Non-pigmented ciliary epithelial cell (primary cell): ENCODE measurements around the gene HNRNPF.

Source experiments
- DNase-seq: peaks from one replicate; pipeline ENCODE4 v3.0.0-alpha.2; 2010; ENCODE audit warnings: low read depth

The HNRNPF gene

DNA sequence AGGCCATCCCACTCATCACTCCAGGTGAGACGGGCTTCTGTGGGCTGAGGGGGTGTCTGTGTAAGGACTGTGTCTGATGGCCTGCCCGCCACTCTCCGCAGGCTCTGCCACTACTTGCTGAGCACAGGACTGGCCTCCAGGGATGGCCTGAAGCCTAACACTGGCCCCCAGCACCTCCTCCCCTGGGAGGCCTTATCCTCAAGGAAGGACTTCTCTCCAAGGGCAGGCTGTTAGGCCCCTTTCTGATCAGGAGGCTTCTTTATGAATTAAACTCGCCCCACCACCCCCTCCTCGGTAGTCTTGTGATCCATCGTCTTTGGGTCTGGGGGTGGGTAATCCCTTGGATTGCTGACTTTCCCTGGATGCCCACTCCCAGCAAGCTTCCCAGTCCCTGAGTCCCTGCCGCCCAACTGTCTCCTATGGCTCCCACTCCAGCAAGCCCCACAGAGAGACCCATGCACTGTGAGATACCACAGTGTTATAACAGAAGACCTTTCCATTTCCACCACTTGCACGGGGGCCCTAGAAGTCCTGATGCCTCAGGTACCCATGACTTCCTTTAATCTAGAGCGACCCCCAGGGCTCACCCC, 32.8 kb downstream of the HNRNPF start:
- DNase-seq: no peak

DNA sequence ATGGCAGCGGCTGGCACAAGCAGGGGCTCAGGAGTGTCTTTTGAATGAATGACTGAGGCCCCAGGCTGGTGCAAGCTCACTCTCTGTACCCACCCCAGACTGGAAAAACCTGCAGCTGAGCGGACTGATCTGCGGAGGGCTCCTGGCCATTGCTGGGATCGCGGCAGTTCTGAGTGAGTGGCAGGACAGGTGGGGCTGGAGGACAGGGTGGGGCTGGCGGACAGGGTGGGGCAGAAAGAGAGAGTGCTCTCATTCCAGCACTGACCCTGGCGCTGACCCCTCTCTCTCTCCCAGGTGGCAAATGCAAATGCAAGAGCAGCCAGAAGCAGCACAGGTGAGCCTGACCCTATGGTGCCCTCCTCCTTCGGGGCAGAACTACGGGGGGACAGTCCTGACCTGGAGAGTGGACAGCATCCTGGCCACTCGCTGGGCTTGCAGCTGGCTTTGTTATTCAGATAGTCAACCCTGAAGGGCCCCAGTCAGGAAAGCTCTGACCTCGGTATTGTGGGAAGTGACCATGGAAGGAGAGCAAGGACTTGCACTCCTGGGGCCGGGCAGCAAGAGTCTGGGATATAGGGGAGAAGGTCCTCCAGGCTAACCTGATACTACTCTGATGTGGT, 33.5 kb downstream of the HNRNPF start:
- no peak for DNase-seq

DNA sequence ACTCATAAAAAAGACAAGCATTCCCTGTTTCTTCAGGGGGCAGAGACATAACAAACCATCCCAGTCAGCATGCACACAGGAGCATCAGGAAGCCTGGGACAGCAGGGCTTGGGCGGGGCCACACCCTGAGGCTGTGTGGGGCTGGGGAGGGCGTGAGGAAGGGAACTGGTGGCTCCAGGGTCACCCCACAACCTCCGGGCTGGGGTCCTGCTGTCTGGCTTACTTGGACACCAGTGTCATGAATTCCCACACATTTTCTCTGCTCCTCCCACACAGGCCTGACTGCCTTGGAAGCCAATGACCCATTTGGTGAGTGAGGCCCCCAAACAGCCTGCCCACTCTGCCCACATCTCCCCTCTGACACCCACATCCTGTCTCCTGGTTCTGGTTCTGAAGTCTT, 34.8 kb downstream of the HNRNPF start:
- no peak for DNase-seq

DNA sequence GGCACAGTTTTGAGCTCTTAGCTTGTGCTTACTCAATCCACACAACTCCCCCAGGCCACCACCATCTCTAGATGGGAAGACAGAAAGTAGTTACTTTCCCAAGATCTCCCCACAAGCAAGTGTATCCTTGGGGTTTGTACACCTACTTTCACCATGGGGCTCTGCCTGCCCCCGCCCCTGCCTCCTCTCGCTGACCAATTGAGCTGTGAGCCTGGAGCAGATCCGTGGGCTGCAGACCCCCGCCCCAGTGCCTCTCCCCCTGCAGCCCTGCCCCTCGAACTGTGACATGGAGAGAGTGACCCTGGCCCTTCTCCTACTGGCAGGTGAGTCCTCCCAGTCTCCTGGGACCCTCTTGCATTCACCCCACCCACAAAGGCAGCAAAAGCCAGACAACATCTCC, 35.5 kb downstream of the HNRNPF start:
- DNase-seq: no peak

DNA sequence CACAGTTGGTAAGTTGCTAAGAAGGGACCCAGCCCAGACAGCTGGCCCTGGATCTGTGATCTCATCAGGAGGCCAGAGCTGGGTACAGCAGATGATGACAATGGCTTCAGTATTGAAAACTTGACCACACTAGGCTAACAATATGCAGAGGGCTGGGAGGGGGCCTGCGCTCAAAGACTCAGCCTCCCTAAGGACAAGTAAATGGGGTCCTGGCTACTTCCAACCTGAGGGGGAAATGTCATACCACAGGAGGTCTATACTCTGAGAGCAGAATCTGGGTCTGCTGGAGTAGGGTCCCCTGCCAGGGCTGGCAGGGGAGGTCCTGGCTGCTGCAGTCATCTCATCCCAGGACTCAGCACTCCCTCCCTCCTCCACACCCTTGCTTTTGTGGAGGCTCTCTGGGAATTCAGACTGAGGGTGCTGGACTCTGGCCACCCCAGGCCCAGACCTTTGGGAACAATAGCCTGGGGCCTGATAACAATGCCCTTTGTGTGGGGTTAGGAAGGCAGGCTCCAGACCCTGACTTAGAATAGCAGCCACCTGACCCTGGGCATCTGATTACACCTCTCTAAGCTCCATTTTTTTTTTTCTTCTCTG, 36.1 kb downstream of the HNRNPF start:
- DNase-seq: no peak

DNA sequence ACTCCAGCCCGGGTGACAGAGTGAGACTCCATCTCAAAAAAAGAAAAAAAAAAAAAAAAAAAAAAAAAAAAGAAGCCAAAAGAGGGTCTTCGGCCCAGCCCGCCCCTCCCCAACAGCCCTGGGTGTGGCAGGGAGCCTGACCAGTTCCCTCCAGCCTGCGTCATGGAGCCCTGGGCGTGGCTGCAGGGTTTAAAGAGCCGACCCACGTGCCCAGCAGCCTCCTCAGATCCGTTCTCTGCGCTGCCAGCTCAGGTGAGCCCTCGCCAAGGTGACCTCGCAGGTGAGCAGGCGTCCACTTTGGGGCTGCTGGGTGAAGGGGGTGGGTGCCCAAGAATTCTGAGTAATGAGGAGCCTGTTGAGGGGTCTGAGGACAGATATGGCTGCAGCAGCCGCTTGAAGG, 37.6 kb downstream of the HNRNPF start, which contains the start of gene FXYD4:
Gene FXYD4 (plus strand): TSS at position 219 of the 400 bp plus-strand sequence. CDS start 2,111 bp downstream, outside the sequence.
- DNase-seq: no peak

DNA sequence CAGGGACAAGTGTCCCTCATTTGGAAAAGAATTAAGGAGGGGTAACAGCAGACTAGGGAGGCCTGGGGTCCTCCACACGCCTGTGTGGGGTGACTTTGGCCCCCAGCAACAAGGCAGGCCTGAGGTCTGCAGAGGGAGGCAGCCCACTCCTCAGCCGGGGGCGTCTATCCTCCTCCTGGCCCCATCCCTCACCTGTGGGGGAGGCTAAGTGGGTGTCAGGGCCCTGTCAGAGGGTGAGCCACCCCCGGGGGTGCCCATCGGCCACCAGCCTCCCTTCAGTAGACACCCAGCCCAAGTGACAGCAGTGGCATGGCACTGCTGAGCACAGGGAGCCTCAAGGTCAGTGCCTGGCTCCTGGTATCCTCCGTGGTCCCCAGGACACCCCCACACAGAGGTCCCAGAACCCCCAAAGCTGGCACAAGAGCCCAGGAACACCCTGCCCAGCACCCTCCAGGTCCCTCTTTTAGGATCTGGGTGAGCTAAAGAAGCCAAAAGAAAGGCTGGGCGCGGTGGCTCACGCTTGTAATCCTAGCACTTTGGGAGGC, 38.2 kb downstream of the HNRNPF start:
- no peak for DNase-seq

DNA sequence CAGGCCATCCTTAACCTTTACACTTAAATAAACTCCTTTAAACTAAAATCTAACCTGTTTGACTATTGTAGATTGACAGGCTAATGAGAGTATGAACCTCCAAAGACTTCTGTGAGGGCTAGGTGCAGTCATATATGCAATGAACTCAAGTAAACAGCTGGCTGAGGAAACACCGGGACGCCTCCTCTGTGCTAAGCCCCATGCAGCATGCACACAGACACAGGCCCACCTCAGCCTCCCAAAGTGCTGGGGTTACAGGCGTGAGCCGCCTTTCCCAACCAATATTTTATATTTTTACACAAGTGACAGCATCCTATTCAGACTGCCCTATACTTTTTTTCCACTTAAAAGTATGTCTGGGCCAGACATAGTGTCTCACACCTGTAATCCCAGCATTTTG, 39.1 kb downstream of the HNRNPF start:
- DNase-seq: no peak

DNA sequence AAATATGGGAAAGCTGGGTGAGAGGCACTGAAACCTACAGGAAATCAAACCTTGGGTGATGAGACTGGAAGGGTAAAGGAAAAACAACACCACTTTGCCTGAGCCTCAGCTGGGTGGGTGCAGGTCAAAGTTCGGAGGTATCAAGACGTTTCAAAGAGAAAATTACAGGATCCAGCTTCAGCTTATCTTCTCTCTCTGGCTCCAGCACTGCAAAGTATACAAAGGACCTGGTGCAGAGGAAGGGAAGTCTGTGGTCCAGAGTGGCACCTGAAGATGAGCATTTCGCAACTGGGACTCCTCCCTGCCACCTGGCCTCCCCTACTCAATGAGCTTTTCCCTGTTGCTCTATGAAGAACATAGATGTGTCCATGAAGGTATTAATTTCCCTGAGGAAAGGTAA, 44.0 kb downstream of the HNRNPF start:
- DNase-seq: no peak

DNA sequence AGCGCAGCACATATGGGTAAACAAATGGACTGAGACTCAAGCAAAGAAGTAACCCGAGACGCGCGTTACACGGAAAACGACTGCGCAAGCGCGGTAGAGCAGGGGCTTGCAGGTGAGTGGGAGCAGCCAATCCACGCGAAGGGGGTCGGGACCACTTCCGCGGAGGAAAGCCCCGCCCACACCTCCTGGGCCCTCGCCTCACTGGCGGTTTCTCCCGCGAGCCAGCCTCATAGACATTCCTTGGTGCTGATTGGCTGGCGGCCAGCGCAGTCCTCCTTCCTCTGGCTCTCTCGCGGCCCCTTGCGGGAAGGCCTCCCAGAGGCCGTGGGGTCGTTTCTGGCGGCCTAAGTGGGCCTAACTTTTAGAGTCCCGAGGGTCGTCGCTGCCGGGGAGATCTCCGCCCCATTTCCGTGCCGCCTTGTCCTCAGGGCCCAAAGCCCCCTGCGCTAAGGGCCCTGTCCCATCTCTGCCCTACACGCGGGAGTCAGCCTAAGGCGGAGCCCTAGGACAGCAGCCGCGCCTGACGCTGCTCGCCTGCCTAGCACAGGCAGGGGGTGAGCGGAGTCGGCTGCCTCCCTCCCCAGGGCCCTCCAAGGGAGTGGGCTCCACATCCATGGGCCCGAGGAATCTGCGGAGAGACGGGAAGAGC, 46.7 kb downstream of the HNRNPF start:
- DNase-seq: peak; percentile 72

DNA sequence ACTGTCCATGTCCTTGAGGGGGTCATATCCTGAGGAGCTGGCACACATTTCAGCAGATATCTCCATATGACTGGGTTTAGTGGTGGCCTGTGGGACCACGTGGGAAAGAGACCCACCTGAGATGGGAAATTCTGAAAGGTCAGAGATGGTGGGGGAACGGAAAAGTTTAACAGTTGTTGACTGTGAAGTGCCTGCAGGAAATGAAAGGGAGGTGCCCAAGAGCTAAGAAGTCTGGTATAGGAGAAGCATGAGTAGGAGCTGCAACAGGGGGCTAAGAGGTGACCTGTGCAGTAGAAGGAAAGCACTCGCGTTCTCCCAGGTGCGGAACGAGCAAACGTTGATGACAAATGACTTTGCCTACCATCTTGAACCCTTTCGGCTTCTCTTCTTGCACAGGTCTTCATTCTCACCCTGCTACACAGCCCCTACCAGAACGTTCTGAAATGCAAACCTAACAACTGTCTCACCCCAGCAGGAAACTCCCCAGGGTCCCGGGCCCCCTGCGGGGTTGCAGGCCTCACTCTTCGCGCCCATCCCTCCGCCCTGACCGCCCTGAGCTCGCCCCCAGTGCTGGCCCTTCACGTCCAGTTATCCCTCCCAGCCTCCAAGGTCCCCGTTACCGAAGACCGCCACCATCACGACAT, 47.3 kb downstream of the HNRNPF start:
- DNase-seq: no peak

DNA sequence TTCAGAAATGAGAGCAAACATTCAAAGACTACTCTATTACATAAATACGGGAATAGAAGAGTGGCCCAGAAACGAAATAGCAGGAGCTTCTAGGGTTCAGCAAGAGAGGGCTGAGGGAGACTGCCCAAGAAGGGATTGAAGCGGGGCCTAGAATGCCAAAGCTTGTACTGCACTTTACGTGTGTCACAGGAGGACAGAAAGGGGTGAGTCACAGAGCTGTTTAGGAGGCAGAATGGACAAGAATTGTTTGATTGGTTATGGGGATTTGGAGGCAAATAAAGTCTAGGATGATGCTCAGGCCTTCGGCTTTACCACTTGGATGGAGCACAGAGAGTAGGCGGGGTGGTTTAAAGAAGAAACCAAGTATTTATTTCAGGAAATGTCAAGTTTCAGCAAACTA, 48.9 kb downstream of the HNRNPF start:
- DNase-seq: no peak

DNA sequence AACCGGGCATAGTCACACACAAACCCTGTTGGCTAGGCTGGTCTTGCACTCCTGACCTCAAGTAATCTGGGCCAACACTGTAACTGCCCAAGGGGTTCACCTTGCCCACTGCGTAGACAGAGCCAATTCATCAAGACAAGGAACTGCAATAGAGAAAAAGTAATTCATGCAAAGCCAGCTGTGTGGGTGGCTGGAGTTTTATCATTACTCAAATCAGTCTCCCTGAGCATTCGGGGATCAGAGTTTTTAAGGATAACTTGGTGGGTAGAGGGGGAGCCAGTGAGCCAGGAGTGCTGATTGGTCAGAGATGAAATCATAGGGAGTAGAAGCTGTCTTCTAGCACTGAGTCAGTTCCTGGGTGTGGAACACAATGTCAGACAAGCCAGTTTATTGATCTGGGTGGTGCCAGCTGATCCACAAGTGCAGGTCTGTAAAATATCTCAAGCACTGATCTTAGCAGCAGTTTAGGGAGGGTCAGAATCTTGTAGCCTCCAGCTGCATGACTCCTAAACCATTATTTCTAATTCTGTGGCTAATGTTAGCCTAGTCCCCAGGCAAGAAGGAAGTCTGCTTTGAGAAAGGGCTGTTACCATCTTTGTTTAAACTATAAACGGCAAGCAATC, 53.1 kb downstream of the HNRNPF start:
- no peak for DNase-seq

DNA sequence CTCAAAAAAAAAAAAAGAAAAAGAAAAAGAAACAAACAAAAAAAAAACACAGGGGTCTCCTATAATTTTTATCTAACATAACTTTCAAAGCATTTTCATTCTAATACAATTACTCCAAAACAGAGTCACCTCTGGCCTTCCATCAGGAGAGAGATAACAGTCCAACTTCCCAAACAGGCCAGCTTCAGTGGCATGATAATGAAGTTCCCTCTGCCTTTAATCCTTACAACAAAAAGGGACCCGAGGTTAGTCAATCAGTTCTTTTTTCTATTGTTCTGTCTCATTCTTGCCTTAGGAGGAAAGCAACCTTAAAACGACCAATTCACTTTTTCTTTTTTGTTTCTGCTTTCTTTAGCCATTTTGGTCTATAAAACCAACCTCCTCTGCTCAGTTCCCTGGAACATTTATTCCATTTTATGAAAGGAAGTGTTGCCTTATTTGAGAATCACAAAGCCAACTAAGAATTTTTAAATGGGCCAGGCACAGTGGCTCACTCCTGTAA, 54.1 kb downstream of the HNRNPF start:
- no peak for DNase-seq

DNA sequence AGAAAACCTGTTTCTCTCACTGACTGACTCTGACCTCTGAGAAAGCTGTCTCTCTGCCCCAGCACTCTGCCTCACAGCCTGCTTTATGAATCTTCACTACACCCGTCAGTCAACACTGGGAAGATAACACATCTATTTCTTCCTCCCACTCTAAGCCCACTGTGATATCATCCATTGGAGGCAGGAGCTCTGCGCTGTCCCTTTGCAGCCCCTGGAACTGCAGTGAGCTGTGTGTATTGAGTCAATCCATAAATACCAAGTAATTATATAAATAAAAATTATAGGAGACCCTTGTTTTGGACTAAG, 54.7 kb downstream of the HNRNPF start:
- DNase-seq: no peak

DNA sequence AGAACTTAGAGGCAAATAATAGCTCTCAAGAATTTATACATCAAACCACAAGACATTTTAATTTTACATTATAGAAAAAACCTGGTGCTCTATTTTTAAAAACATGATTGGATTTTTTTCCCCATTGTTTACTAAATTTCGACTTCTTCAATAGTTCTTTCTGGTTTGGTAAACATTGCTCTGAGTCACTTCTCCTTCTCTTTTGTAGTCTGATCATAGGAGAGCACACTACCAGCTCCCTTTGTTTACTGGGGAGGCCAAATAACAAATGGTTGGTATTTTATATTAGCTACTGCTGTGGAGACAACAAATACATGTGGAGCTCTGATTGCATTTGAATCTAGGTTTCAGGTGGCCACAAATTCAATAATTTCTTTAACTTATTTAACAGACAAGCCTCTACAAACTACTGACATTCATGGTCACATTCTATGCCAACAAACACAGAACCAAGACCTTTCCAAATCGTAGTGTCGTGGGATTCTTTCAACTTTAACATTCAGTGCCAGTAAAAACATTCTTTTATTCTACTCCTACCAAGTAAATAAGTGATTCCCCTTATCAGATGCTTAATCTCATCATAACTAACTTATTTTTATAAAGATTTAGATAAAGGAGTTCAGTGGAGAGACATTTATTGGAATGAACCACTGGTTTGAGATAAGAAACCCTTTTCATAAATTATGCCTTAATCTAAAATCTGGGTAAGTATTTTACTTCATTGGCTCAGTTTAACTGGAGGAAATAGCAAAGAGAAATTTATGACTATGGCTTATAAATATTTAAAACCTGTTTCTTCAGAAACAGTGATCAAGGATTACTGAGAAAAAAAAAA, 55.3 kb downstream of the HNRNPF start:
- no peak for DNase-seq

DNA sequence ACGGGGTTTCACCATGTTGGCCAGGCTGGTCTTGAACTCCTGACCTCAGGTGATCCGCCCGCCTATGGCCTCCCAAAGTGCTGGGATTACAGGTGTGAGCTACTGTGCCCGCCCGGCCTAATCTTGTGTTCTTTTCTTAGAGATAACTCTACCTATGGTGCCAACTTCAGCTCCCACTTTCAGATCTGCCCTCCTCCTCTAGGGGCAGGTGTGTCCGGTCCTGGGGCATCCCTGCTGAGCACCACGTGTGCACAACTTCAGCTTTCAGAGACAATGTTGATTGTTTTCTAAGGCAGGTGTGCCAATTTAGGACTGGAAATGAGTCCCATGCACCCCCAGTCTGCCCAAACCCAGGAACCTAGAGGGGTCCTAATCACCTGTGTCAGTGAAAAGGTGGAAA, 56.0 kb downstream of the HNRNPF start:
- DNase-seq: no peak

DNA sequence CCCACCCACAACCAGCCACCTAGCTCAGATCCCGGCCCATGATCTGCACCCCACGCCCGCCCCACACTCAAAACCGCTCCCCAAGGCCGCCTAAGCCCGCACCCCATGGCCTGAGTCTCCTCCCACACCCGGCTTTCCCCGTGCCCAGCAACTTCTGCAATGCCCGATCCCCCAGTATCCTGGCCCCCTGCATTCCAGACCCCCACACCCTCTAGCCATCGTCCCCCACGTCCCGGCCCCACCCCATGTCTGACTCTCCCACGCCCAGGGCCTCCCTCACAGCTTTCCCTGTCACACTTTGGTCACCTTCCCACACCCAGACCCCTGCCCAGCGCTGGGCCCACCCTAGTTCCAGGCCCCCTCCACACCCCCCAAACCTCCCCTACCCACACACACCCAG, 57.7 kb downstream of the HNRNPF start:
- no peak for DNase-seq

DNA sequence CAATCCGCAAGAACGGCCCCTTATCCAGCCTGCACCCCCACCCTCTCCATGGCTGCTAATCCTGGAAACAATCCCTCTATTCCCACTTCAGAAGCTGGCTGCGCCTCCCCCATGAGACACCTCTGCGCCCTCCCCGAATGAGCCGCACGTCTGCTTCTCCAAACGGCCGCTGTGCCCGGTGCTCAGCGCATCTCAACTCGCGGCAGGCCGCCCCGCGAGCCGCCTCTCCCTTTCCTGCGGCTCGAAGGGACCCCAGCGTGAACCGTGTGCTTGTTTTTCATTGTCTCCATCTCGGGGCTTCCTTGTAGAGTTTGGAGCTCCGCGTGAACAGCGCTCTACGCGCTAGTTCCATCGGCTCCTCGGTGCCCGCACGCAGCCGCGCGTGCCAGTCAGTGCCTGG, 58.3 kb downstream of the HNRNPF start:
- no peak for DNase-seq

DNA sequence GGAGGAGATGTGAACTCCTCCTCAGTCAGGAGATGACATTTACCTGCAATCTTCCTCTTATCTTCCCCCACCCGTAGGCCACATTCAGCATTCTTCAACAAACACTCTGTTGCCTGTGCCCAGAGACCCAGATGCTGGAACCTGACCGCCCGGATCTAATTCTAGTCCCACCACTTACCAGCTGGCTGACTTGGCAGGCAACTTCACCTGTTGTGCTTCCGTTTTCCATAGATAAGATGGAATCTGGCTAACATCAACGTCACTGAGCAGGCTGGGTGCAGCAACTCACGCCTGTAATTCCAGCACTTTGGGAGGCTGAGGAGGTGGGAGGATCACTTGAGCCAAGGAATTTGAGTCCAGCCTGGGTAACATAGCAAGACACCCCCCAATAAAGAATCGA, 58.8 kb downstream of the HNRNPF start:
- no peak for DNase-seq
